ENCODE measurements around the gene NSA2.
"Not testable (repeated sequence)": the region's sequence is repeated elsewhere in the genome, so short reads cannot be mapped to it uniquely, and the experiment has no call there.

NSA2 gene

DNA sequence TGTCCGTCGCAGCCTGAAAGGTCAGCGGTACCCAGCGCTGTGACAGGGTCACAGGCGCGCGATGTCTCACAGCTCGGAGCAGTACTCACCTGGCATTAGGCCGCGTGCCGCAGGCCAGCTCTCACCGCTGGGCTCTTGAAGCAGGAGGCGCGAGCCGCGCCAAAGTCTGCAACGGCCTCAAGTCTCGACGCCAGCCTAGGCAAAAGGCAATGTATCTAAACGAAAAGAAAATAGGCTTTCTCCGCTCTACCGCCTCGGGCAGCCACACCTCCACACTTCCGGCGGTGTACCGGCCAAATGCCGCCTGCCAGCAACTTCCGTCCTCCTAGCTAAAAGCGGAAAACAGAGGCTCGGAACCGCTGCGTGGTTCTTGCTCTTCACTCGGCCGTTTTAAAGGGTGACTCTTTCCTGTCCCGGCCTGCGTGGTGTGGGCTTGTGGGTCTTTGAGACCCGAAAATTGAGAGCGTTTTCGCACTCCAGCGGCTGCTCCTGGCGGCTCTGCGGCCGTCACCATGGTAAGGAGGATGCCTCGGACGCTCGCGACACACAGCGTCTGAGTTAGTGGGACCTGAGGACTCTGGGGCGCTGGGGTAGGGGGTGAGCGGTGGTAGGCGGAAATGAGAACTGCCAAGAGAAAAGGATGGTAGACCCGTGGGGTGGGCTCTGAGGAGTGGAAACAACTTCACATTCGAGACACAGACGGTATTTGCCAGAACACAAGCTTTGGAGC lies at the start of gene NSA2, which contains the start of gene GFM2:
NSA2 (plus strand) TSS at position 401 of the 730 bp plus-strand sequence; CDS start at position 513, 112 bp downstream.
GFM2 (minus strand) TSS at position 269 of the 730 bp plus-strand sequence. CDS start 3,375 bp downstream, outside the sequence.
- DNase-seq, result peak; percentile 93 to 94

- DNase-seq, result no peak
These were observed 49.5 kb upstream of the NSA2 start for GRCh38 chr5:74717596-74717995.

GRCh38 chr5:74722271-74722670 lies 44.8 kb upstream of the NSA2 start:
- DNase-seq, result no peak

- DNase-seq, result no peak
These were observed 41.7 kb upstream of the NSA2 start for GRCh38 chr5:74725331-74725730.

DNA sequence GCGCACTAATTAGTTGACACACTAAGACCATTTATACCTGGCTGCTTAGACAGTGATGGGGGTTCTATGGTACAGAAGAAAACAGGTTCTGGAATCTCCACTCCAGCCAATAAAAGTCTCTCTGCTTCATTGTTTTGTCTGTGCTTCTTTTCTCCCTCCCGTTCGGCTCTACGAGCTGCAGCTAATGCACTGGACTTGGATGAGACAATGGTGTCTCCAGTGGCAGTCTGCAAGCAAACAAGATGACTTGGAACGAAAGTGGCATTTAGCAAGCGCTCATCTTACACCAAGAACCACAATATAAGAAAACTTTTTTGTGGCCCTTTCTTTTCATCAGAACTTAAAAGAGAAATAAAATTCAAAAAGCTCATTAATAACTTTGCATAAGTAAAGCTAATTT lies 30.3 kb upstream of the NSA2 start:
- DNase-seq, result no peak

DNA sequence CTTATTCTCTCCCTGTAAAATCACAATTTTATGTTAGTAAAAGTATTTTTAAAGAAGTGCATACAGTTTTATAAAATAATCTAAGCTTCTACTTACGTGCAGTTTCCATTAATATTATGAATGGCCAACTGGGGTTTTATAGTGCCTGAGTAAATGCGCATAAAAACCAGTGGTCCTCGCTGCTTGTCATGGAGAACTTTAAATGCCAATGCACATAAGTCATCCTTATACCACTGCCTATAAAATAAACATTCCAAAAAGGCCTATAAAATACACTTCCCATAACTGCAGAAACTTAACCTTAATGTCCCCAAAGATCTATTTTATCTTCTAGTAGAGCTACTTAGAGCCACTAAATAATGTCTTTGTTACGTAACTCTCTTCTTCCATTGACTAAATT lies 28.6 kb upstream of the NSA2 start:
- DNase-seq, result no peak

DNA sequence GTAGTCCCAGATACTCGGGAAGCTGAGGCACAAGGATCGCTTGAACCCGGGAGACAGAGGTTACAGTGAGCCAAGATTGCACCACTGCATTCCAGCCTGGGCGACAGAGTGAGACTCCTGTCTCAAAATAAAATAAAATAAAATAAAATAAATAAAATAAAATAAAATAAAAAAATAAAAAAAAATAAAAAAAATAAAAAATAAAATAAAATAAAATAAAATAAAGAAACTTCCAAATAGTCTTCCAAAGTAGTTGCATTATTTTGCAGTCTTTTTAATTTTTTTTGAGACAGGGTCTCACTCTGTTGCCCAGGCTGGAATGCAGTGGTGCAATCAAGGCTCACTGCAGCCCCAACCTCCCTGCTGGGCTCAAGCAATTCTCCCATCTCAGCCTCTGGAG lies 18.3 kb upstream of the NSA2 start:
- DNase-seq, result not testable (repeated sequence)

DNA sequence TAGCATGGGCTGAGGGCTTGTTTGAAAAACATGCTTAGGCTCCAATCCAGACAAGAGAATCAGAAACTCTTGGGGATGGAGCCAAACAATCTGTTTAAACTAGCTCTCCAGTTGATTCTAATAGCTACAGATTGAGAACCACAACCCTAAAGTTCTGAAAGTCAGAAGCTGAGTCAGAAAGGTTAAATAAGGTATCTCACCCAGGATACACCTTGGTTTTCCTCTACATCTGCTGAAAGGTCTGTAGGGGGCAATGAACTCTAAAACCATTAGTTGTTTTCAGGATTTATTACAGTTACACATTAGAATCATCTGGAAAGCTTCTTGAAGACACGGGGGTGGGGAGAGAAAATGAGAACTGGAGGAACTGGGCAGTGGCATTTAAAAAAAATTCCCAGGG lies 5.8 kb upstream of the NSA2 start:
- DNase-seq, result no peak

GRCh38 chr5:74762599-74762998 lies 4.5 kb upstream of the NSA2 start:
- DNase-seq, result peak in 1 of 2 donors; percentile 32

- no peak for DNase-seq
These were observed 3.5 kb upstream of the NSA2 start for GRCh38 chr5:74763504-74763903.

- DNase-seq, result no peak
These were observed 1.8 kb upstream of the NSA2 start for GRCh38 chr5:74765201-74765600.

DNA sequence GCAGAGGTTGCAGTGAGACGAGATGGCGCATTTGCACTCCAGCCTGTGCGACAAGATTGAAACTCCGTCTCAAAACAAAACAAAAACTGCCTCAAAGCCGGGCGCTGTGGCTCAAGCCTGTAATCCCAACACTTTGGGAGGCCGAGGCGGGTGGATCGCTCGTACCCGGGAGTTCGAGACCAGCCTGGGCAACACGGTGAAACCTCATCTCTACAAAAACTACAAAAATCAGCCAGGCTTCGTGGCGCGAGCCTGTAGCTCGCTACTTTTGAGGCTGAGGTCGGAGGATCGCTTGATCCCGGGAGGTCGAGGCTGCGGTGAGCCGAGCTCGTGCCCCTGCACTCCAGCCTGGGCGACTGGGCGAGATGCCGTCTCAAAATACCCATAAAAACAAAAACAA lies 1.1 kb upstream of the NSA2 start:
- DNase-seq, result no peak

DNA sequence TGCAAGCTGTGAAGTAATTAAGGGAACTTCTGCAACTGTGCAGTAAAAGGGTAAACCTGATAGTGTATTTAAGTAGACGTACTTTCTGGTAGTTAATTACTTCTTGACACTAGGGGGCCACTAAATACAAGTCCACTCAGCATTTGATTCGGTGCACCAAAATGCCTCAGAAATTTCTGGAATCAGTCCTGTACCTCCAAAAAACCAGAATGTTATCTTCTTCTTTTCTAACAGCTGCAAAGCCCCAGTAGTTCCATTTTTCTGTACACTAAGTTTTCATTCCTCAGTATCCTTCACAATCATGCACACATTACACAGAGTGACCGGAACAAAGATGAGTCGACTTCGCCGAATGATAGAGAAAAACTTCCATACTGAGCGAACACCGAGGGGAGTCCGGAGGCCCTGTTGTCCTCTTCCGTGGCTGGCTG lies 616 bp upstream of the NSA2 start:
- DNase-seq, result peak in 1 of 2 donors; percentile 27

GRCh38 chr5:74767579-74767913 lies 497 bp downstream of the NSA2 start:
- peak in 1 of 2 donors; percentile 10 for DNase-seq

GRCh38 chr5:74772359-74772758 lies 5.3 kb downstream of the NSA2 start:
- DNase-seq, result no peak

DNA sequence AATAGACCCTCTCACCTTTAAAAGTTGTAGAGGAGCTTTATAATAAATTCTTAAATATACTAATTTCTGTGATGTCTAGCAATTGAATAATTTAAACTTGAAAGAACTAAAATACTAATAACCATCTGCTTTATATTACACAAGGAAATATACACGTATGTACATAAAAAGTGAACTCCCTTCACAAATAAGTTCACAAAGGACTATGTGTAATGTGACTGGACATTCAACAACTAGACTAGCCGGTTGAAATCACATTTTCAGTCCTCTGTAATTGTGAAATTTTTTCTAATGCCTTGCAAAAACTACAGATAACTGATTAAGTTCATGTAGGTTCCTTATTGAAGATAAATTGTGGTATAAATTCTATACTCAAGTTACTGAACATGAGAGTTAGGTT lies 11.6 kb downstream of the NSA2 start:
- DNase-seq, result no peak

GRCh38 chr5:74786851-74787250 lies 19.8 kb downstream of the NSA2 start:
- DNase-seq, result no peak

- no peak for DNase-seq
These were observed 20.4 kb downstream of the NSA2 start for GRCh38 chr5:74787424-74787823.

DNA sequence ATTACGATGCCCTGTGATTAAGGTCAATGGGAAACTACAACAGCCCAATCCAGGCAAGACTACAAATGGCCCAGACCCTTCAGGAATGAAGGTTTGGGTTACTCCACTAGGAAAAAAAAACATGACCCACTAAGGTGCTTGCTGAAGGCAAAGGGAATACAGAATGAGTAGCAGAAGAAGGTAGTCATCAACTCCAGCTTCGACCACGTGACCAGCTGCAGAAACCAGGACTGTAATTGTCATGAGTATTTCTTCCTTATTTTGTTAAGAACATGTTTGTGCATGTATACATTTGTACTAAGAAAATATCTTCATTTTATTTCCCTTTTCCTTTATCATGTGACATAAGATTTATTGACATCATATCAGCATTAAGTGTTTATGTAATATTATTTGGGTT lies 24.6 kb downstream of the NSA2 start:
- not testable (repeated sequence) for DNase-seq

- no peak for DNase-seq
These were observed 32.2 kb downstream of the NSA2 start for GRCh38 chr5:74798977-74799911.

- no peak for DNase-seq
These were observed 34.1 kb downstream of the NSA2 start for GRCh38 chr5:74801197-74801596.

GRCh38 chr5:74801941-74802340 lies 34.9 kb downstream of the NSA2 start:
- no peak for DNase-seq

DNA sequence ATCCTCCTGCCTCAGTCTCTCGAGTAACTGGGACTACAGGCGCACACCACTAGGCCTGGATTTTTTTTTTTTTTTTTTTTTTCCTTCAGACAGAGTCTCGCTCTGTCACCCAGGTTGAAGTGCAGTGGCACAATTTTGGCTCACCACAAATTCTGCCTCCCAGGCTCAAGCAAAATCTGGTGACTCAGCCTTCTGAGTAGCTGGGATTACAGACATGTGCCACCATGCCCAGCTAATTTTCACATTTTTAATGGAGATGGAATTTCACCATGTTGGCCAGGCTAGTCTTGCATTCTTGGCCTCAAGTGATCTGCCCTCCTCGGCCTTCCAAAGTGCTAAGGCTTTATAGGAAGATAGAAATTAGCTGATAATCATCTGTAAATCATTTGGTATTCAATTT lies 43.9 kb downstream of the NSA2 start:
- no peak for DNase-seq

DNA sequence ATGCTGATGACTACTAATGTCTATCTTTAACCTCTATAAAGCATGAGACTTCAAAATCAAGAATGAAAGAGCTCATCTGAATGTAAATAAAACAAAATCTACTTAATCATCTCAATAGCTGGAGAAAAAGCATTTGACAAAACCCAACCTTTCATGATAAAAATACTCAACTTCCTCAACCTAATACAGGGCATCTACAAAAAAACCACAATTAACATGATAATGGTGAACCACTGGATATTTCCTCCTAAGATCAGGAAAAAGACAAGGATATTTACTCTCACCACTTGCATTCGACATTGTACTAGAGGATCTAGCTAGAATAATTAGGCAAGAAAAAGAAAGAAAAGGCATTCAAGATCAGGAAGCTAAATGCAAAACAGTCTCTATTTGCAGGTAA lies 49.8 kb downstream of the NSA2 start:
- DNase-seq, result no peak
